Chondrocyte (in vitro differentiated cells): Measurements from ENCODE around the gene SLC39A5. TPM values are rescaled to one million over a fixed set of nuclear protein-coding genes. Genes with fewer than 3 reads are reported as not detected.
"Not testable (repeated sequence)": the region's sequence is repeated elsewhere in the genome, so short reads cannot be mapped to it uniquely, and the experiment has no call there.

Experiments
- DNase-seq: peaks from one replicate; pipeline ENCODE4 v3.0.0; 2021; ENCODE audit warnings: mixed read lengths, low spot score
- H3K27ac Mint-ChIP-seq: one replicate; pipeline ENCODE4 v1.8.0; 2021; ENCODE audit warnings: mild to moderate bottlenecking, moderate library complexity, mixed read lengths; ENCODE audit not compliant: unreplicated experiment
- H3K27me3 Mint-ChIP-seq: 2 replicates; pipeline ENCODE4 v1.8.0; 2021; ENCODE audit warnings: low read depth, mixed read lengths
- H3K36me3 Mint-ChIP-seq: 2 replicates; pipeline ENCODE4 v1.8.0; 2021; ENCODE audit warnings: low read depth, mixed read lengths
- H3K4me1 Mint-ChIP-seq: 2 replicates; pipeline ENCODE4 v1.8.0; 2021; ENCODE audit warnings: low read depth, mild to moderate bottlenecking, mixed read lengths
- H3K4me3 Mint-ChIP-seq: one replicate; pipeline ENCODE4 v1.8.0; 2021; ENCODE audit warnings: mild to moderate bottlenecking, moderate library complexity, mixed read lengths; ENCODE audit not compliant: unreplicated experiment
- H3K9me3 Mint-ChIP-seq: 2 replicates; pipeline ENCODE4 v1.8.0; 2021; ENCODE audit warnings: low read depth, mixed read lengths
- total RNA-seq: library from RNA; stranded (reverse); gene quantifications from 3 replicates; pipeline ENCODE4 v1.2.1, GENCODE V29; 2021
- TF ChIP-seq, protein P1 (sequence below): fragments of 200-600 bp; sonication (generic); IDR thresholded peaks from 2 replicates; pipeline ENCODE4 v1.5.0; 2021; ENCODE audit warnings: antibody characterized with exemption, mild to moderate bottlenecking, moderate library complexity

The SLC39A5 gene
- total RNA-seq, 1 donor from 2014 or later = 0.47 TPM

DNA sequence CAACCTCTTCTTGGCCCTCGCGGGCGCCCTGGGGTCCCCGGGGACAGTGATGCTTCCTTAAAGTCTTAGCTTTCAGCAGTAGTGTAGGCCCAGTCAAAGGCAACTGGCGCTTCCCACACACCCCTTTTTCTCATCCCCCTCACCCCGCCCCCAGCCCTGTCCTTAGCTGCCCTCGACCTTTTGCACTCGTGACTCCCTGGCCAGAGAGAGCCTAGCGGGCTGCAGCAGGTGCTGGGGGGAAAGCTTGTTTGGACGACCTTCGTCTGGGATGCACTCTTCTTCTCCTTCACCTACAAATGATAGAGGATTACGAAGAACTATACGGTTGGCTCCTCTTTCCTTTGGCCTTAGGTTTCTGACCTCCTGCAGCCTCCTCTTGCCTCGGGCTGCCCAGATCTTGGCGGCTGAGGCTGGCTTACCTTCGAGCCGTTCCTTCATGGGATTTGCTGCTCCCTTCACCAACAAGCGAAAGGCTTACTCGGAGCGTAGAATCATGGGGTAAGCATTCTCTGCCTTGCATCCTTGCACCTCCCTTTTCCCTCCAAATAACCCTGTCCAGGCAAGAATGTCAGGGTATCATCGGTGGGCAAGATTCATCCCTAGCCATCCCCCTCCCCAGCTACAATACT is 37.7 kb downstream of the SLC39A5 start:
- H3K27me3 Mint-ChIP-seq = no peaks in the 10 kb centered on the region
- H3K36me3 Mint-ChIP-seq = peaks cover 5% of the 10 kb centered on the region
- TF ChIP-seq, protein P1, sequence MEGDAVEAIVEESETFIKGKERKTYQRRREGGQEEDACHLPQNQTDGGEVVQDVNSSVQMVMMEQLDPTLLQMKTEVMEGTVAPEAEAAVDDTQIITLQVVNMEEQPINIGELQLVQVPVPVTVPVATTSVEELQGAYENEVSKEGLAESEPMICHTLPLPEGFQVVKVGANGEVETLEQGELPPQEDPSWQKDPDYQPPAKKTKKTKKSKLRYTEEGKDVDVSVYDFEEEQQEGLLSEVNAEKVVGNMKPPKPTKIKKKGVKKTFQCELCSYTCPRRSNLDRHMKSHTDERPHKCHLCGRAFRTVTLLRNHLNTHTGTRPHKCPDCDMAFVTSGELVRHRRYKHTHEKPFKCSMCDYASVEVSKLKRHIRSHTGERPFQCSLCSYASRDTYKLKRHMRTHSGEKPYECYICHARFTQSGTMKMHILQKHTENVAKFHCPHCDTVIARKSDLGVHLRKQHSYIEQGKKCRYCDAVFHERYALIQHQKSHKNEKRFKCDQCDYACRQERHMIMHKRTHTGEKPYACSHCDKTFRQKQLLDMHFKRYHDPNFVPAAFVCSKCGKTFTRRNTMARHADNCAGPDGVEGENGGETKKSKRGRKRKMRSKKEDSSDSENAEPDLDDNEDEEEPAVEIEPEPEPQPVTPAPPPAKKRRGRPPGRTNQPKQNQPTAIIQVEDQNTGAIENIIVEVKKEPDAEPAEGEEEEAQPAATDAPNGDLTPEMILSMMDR = no peak
- DNase-seq = no peak
- peak overlapping the region; percentile 70 for H3K27ac Mint-ChIP-seq
- peaks cover 23% of the 10 kb centered on the region for H3K4me1 Mint-ChIP-seq
- H3K4me3 Mint-ChIP-seq = peak overlapping the region; percentile 87
- no peaks in the 10 kb centered on the region for H3K9me3 Mint-ChIP-seq

DNA sequence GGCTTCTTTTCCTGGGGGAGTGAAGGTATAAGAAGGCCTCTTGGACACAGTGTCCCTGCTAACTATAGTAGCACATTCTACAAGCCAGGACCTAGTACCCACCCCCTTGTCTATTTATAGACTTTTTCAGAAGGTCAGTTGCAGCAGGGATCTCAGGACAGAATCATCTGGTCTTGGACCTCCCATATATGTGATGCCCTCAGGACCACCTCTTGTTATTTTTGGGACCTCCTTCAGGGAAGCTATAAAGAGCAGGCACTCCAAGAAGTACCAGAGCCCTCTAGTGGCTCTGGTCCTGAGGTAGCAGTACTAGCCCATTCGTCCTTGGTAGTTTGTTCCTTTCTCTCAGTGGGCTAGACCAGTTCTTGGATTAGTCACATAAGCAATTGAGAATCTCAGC is 41.2 kb downstream of the SLC39A5 start:
- Mint-ChIP-seq H3K9me3 (no peaks in the 10 kb centered on the region), H3K4me3 (no peak overlapping the region), H3K27me3 (no peaks in the 10 kb centered on the region), H3K27ac (peak overlapping the region; percentile 52), H3K4me1 (peaks cover 20% of the 10 kb centered on the region), H3K36me3 (peaks cover 21% of the 10 kb centered on the region)
- TF ChIP-seq, protein P1 = peak; percentile 73
- no peak for DNase-seq

DNA sequence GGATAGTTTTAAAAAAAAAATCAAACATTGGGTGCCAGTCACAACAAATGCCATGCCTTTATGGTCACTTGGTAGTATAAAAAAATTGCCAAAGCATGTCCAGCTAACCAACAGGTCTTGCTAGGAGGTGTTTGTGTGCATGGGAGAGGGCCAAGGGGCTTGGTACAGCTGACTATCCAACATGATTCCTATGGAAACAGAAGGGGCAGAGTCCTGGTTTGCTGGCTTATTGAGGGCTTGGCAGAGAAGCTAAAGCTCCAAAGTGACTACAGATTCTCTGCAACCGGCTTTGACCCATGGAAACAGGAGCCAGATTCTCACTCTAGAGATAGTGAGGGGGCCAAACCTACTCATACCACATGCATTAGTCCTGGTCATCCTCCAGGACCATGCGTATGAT is 42.6 kb downstream of the SLC39A5 start:
- H3K4me3 Mint-ChIP-seq, H3K9me3 Mint-ChIP-seq, H3K27me3 Mint-ChIP-seq, H3K27ac Mint-ChIP-seq, DNase-seq: not testable (repeated sequence)
- H3K36me3 Mint-ChIP-seq = peaks cover 22% of the 10 kb centered on the region
- peaks cover 12% of the 10 kb centered on the region for H3K4me1 Mint-ChIP-seq

DNA sequence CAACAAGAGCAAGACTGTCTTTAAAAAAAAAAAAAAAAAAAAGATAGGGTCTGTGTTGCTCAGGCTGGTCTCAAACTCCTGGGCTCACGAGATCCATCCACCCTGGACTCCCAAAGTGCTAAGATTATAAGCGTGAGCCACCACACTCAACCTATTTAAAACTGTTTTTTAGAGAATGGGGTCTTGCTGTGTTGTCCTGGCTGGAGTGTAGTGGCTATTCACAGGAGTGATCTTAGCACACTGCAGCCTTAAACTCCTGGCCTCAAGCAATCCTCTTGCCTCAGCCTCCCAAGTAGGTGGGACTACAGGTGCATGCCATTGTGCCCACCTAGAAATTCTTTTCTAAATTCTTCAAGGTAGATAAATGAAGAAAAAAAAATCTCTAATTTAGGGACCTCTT is 44.4 kb downstream of the SLC39A5 start:
- no peak overlapping the region for H3K27ac Mint-ChIP-seq
- H3K4me3 Mint-ChIP-seq = no peak overlapping the region
- TF ChIP-seq, protein P1 = no peak
- H3K4me1 Mint-ChIP-seq = peaks cover 5% of the 10 kb centered on the region
- no peaks in the 10 kb centered on the region for H3K27me3 Mint-ChIP-seq
- peaks cover 29% of the 10 kb centered on the region for H3K36me3 Mint-ChIP-seq
- H3K9me3 Mint-ChIP-seq = no peaks in the 10 kb centered on the region
- no peak for DNase-seq

DNA sequence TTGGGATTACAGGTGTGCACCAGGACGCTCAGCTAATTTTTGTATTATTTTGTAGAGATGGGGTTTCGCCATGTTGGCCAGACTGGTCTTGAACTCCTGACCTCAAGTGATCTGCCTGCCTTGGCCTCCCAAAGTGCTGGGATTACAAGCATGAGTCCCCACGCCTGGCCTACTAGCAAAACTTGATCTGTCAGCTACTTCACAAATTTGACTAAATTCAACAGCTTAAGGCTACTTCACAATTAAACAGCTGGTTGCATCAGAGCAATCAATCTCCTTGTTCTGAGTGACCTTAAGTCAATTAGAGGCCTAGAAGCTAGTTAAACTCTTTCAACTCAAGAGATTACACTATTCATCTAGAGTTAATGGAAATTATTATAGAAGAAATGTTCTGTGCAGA is 49.1 kb downstream of the SLC39A5 start:
- H3K4me1 Mint-ChIP-seq = no peaks in the 10 kb centered on the region
- TF ChIP-seq, protein P1 = no peak
- no peak overlapping the region for H3K4me3 Mint-ChIP-seq

DNA sequence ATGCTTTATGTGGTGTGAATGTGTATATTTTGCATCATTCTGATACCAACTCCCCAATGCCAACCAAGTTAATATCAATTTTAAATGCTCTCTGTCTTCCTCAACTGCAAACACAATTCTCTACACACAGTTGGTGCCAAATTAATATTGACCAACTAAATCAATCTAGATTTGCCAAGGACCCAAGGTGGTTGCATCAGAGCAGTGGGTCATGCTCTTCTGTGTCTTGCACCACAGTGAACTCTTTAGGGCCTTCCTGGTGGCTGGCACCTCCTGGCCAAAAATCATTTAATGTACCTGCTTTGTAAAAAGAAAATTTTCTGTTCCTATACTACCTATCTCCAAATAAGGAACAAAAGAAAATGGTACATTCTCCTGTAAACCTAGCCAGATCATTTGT is 51.0 kb downstream of the SLC39A5 start:
- H3K4me3 Mint-ChIP-seq = no peak overlapping the region

More for the DNA sequence above, 49.1 kb downstream of the SLC39A5 start:
- peaks cover 35% of the 10 kb centered on the region for H3K36me3 Mint-ChIP-seq
- H3K27ac Mint-ChIP-seq = no peak overlapping the region
- no peaks in the 10 kb centered on the region for H3K9me3 Mint-ChIP-seq
- H3K27me3 Mint-ChIP-seq = no peaks in the 10 kb centered on the region
- DNase-seq = no peak

More for the DNA sequence above, 51.0 kb downstream of the SLC39A5 start:
- H3K4me1 Mint-ChIP-seq = no peaks in the 10 kb centered on the region
- TF ChIP-seq, protein P1 = no peak
- DNase-seq = no peak
- H3K36me3 Mint-ChIP-seq = peaks cover 32% of the 10 kb centered on the region
- no peaks in the 10 kb centered on the region for H3K9me3 Mint-ChIP-seq
- no peaks in the 10 kb centered on the region for H3K27me3 Mint-ChIP-seq
- no peak overlapping the region for H3K27ac Mint-ChIP-seq
